ENCODE results near the gene CTNNA1. TPM values are rescaled to one million over a fixed set of nuclear protein-coding genes. Genes with fewer than 3 reads are reported as not detected.
"Not testable (repeated sequence)": the region's sequence is repeated elsewhere in the genome, so short reads cannot be mapped to it uniquely, and the experiment has no call there.

CTNNA1 gene
- total and polyA plus RNA-seq, 4 donors = 115 to 480 (median 302) TPM

DNA sequence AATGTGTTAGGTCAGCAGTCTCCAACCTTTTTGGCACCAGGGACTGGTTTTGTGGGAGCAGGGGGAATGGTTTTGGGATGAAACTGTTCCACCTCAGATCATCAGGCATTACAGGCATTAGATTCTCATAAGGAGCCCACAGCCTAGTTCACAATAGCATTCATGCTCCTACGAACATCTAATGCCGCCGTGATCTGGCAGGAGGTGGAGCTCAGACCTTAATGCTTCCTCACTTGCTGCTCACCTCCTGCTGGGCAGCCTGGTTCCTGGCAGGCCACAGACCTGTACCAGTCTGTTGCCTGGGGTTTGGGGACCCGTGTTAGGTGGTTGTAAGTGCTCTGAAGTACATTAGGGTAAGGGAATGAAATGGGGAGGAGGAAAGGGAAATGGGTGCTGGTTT is 9.7 kb upstream of the CTNNA1 start:
- H3K4me1 ChIP-seq (ENCODE audit: control insufficient read depth in 5 of 5, insufficient read depth in 5 of 5, low read length in 5 of 5) = peaks cover 0 to 4% (median 0%) of the 10 kb centered on the region in 5 donors
- no peak for DNase-seq

DNA sequence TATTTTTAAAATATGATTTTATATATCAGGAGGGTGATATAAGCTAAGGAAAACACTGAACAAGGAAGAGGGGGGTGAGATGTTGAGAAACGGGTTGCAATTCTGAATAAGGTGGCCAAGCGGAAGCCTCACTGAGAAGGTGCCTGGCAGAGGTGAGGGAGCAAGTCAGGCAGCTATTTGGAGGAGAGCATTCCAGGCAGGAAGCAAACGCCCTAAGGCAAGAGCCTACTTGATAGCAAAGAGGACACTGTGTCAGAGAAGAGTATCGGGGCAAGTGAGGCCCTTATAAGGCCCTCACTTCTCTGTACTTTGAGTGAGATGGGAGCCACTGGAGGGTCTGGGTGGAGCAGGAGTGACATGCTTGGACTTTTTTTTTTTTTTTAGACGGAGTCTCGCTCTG is 8.0 kb upstream of the CTNNA1 start:
- no peak overlapping the region for H3K27ac ChIP-seq (ENCODE audit: low read depth in 1 of 2, low read length in 1 of 2)
- WGBS, 2 donors = 75 to 84% methylated on average over 6 of the region's 6 CpGs

More for the DNA sequence above, 9.7 kb upstream of the CTNNA1 start:
- no peak for ATAC-seq (ENCODE audit: insufficient read depth, low FRiP score)
- Histone ChIP-seq H3K36me3 (ENCODE audit: control insufficient read depth in 4 of 4, insufficient read depth in 4 of 4, low read length in 4 of 4) (no peaks in the 10 kb centered on the region), H3K27me3 (ENCODE audit: control insufficient read depth in 3 of 3, insufficient read depth in 3 of 3, low read length in 2 of 3) (no peaks in the 10 kb centered on the region), H3K4me3 (no peak overlapping the region), H3K27ac (ENCODE audit: low read depth in 1 of 2, low read length in 1 of 2) (peak overlapping the region in 1 of 2 donors; percentile 24), H3K9ac (ENCODE audit: insufficient read depth in 1 of 2, low read length in 2 of 2) (no peak overlapping the region), H3K9me3 (ENCODE audit: control insufficient read depth in 4 of 4, insufficient read depth in 3 of 4, low read length in 3 of 4) (no peaks in the 10 kb centered on the region)
- TF ChIP-seq, protein P1, sequence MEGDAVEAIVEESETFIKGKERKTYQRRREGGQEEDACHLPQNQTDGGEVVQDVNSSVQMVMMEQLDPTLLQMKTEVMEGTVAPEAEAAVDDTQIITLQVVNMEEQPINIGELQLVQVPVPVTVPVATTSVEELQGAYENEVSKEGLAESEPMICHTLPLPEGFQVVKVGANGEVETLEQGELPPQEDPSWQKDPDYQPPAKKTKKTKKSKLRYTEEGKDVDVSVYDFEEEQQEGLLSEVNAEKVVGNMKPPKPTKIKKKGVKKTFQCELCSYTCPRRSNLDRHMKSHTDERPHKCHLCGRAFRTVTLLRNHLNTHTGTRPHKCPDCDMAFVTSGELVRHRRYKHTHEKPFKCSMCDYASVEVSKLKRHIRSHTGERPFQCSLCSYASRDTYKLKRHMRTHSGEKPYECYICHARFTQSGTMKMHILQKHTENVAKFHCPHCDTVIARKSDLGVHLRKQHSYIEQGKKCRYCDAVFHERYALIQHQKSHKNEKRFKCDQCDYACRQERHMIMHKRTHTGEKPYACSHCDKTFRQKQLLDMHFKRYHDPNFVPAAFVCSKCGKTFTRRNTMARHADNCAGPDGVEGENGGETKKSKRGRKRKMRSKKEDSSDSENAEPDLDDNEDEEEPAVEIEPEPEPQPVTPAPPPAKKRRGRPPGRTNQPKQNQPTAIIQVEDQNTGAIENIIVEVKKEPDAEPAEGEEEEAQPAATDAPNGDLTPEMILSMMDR (IDR thresholded peaks at IDR 0.05; ENCODE audit: control extremely low read depth, extremely low read depth) = no peak
- 85 to 94% methylated on average over 4 of the region's 4 CpGs for WGBS, 2 donors

DNA sequence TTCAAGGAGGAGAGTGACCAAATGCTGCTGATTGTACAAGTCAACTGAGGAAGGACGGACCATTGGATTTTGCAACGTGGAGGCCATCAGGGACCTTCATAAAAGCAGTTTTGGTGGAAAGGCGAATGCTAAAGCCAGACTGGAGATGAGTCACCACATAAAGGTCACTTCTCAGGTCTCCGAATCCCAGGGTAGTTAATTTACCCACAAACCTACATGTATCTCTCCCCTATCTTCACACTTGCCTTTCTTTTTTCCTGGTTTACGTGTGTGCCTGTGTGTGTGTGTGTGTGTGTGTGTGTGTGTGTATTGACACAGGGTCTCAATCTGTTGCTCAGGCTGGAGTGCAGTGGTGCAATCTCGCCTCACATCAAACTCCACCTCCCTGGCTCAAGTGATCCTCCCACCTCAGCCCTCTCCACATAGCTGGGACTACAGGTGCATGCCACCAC is 4.6 kb upstream of the CTNNA1 start:
- ATAC-seq (ENCODE audit: insufficient read depth, low FRiP score) (no peak), DNase-seq (no peak)
- no peak overlapping the region for H3K27ac ChIP-seq (ENCODE audit: low read depth in 1 of 2, low read length in 1 of 2)
- peaks cover 0 to 6% (median 0%) of the 10 kb centered on the region in 5 donors for H3K4me1 ChIP-seq (ENCODE audit: control insufficient read depth in 5 of 5, insufficient read depth in 5 of 5, low read length in 5 of 5)
- TF ChIP-seq, protein P1 (IDR thresholded peaks at IDR 0.05; ENCODE audit: control extremely low read depth, extremely low read depth) = no peak
- H3K9ac ChIP-seq (ENCODE audit: insufficient read depth in 1 of 2, low read length in 2 of 2) = no peak overlapping the region
- H3K4me3 ChIP-seq = no peak overlapping the region
- no peaks in the 10 kb centered on the region for H3K9me3 ChIP-seq (ENCODE audit: control insufficient read depth in 4 of 4, insufficient read depth in 3 of 4, low read length in 3 of 4)
- 82 to 91% methylated on average over 6 of the region's 6 CpGs for WGBS, 2 donors
- no peaks in the 10 kb centered on the region for H3K27me3 ChIP-seq (ENCODE audit: control insufficient read depth in 3 of 3, insufficient read depth in 3 of 3, low read length in 2 of 3)
- no peaks in the 10 kb centered on the region for H3K36me3 ChIP-seq (ENCODE audit: control insufficient read depth in 4 of 4, insufficient read depth in 4 of 4, low read length in 4 of 4)

More for the DNA sequence above, 8.0 kb upstream of the CTNNA1 start:
- H3K36me3 ChIP-seq (ENCODE audit: control insufficient read depth in 4 of 4, insufficient read depth in 4 of 4, low read length in 4 of 4) = no peaks in the 10 kb centered on the region
- peak; percentile 44 for ATAC-seq (ENCODE audit: insufficient read depth, low FRiP score)
- TF ChIP-seq, protein P1 (IDR thresholded peaks at IDR 0.05; ENCODE audit: control extremely low read depth, extremely low read depth) = no peak
- no peak overlapping the region for H3K4me3 ChIP-seq
- peaks cover 0 to 4% (median 0%) of the 10 kb centered on the region in 5 donors for H3K4me1 ChIP-seq (ENCODE audit: control insufficient read depth in 5 of 5, insufficient read depth in 5 of 5, low read length in 5 of 5)
- no peaks in the 10 kb centered on the region for H3K27me3 ChIP-seq (ENCODE audit: control insufficient read depth in 3 of 3, insufficient read depth in 3 of 3, low read length in 2 of 3)
- no peak overlapping the region for H3K9ac ChIP-seq (ENCODE audit: insufficient read depth in 1 of 2, low read length in 2 of 2)
- no peaks in the 10 kb centered on the region for H3K9me3 ChIP-seq (ENCODE audit: control insufficient read depth in 4 of 4, insufficient read depth in 3 of 4, low read length in 3 of 4)
- DNase-seq = no peak

DNA sequence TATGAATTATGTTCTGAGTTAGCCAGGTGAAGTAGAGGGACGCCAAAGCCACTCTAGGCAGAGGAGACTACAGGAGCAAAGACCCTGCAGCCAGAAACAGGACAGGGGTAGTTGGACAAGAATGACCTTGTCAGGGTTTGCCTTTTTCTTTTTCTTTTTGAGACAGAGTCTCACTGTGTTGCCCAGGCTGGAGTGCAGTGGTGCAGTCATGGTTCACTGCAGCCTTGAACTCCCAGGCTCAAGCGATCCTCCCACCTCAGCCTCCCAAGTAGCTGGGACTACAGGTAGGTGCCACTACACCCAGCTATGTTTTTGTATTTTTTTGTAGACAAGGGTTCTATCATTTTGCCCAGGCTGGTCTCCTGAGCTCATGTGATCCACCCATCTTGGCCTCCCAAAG is 1.9 kb upstream of the CTNNA1 start:
- ATAC-seq (ENCODE audit: insufficient read depth, low FRiP score) = not testable (repeated sequence)

More for the DNA sequence above, 1.9 kb upstream of the CTNNA1 start:
- not testable (repeated sequence) for H3K36me3 ChIP-seq (ENCODE audit: control insufficient read depth in 4 of 4, insufficient read depth in 4 of 4, low read length in 4 of 4); H3K4me3 ChIP-seq; H3K9me3 ChIP-seq (ENCODE audit: control insufficient read depth in 4 of 4, insufficient read depth in 3 of 4, low read length in 3 of 4); H3K9ac ChIP-seq (ENCODE audit: insufficient read depth in 1 of 2, low read length in 2 of 2); DNase-seq; H3K27ac ChIP-seq (ENCODE audit: low read depth in 1 of 2, low read length in 1 of 2); H3K27me3 ChIP-seq (ENCODE audit: control insufficient read depth in 3 of 3, insufficient read depth in 3 of 3, low read length in 2 of 3)
- WGBS, 2 donors = 97 to 98% methylated on average over 2 of the region's 2 CpGs
- H3K4me1 ChIP-seq (ENCODE audit: control insufficient read depth in 5 of 5, insufficient read depth in 5 of 5, low read length in 5 of 5) = peaks cover 0 to 16% (median 11%) of the 10 kb centered on the region in 5 donors

Measured in lung (tissue), 12 donors.